Esophagus squamous epithelium (tissue), 4 donors: ENCODE data around the gene GPR4.

Experiments used
- CTCF ChIP-seq, 6 experiments: fragments of 450-650 bp in 4 of 6; fragments of 200-600 bp in 2 of 6; sonication (generic) in 2 of 6; IDR thresholded peaks; one replicate each; pipeline ENCODE4 v1.5.1; 2016 to 2019; ENCODE audit warnings: antibody characterized with exemption in 6 of 6, mild to moderate bottlenecking in 4 of 6, moderate library complexity in 4 of 6
- POLR2A ChIP-seq, 4 donors: fragments of 450-650 bp; IDR thresholded peaks; one replicate each; pipeline ENCODE4 v1.6.1; 2017; ENCODE audit warnings: antibody characterized with exemption in 4 of 4, mild to moderate bottlenecking in 4 of 4, moderate library complexity in 3 of 4

DNA sequence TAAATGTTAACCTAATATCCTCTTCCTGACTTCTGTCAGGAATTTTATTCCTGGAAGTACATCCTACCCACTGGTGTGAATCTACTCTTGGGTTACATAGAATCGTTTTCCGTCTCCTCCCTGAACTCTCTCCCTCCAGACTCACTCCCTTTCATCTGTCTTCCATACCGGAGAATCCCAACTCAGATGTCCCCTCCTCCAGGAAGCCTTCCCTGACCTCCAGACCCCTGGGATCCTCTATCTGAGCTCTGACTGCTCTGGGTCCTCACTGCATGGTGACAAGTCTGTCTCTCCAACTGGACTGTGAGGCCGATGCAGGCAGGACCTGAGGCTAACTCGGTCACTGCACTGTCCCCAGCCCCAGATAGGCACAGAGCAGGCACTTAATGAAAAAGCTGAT is 42.0 kb downstream of the GPR4 start:
- TF ChIP-seq CTCF (IDR thresholded peaks at IDR 0.05) (no peak), POLR2A (IDR thresholded peaks at IDR 0.05) (no peak)
